Glutamatergic neuron (in vitro differentiated cells): ENCODE results near the gene TNP2. TPM values are rescaled to one million over a fixed set of nuclear protein-coding genes. Genes with fewer than 3 reads are reported as not detected.
A peak's percentile ranks its signal among the peaks of the same experiment; 100 is the strongest.
"Not testable (repeated sequence)": the region's sequence is repeated elsewhere in the genome, so short reads cannot be mapped to it uniquely, and the experiment has no call there.

Experiments
- DNase-seq: peaks from one replicate; pipeline ENCODE4 v3.0.0; 2022
- H3K27ac Mint-ChIP-seq: one replicate; pipeline ENCODE4 v1.8.0; 2020; ENCODE audit warnings: mild to moderate bottlenecking, mixed read lengths, inconsistent platforms; ENCODE audit not compliant: unreplicated experiment
- H3K27me3 Mint-ChIP-seq: one replicate; pipeline ENCODE4 v1.8.0; 2020; ENCODE audit warnings: mild to moderate bottlenecking, moderate library complexity, mixed read lengths, inconsistent platforms; ENCODE audit not compliant: unreplicated experiment
- H3K36me3 Mint-ChIP-seq: one replicate; pipeline ENCODE4 v1.8.0; 2020; ENCODE audit warnings: mild to moderate bottlenecking, mixed read lengths, inconsistent platforms; ENCODE audit not compliant: unreplicated experiment
- H3K4me1 Mint-ChIP-seq: one replicate; pipeline ENCODE4 v1.8.0; 2020; ENCODE audit warnings: mild to moderate bottlenecking, low read depth, mixed read lengths, inconsistent platforms; ENCODE audit not compliant: unreplicated experiment
- H3K4me3 Mint-ChIP-seq: one replicate; pipeline ENCODE4 v1.8.0; 2020; ENCODE audit warnings: mild to moderate bottlenecking, mixed read lengths, inconsistent platforms; ENCODE audit not compliant: unreplicated experiment
- H3K9me3 Mint-ChIP-seq: one replicate; pipeline ENCODE4 v1.8.0; 2020; ENCODE audit warnings: mild to moderate bottlenecking, moderate library complexity, mixed read lengths, inconsistent platforms; ENCODE audit not compliant: unreplicated experiment
- CTCF ChIP-seq: fragments of 200-600 bp; sonication (generic); IDR thresholded peaks from one replicate; pipeline ENCODE4 v1.5.0; 2021; ENCODE audit not compliant: partially characterized antibody, unreplicated experiment
- total RNA-seq: library from RNA; stranded (reverse); fragmentation: NEBNext Ultra II Directional; extraction: Animal tissue kit (Norgen Biotek cat#: 25700); gene quantifications from one replicate; pipeline ENCODE4 v1.2.1, GENCODE V29; 2021; ENCODE audit not compliant: unreplicated experiment

The TNP2 gene
- total RNA-seq, 1 donor from 2014 or later, result not detected

GRCh38 chr16:11229432-11229831 lies 39.7 kb downstream of the TNP2 start:
- Mint-ChIP-seq H3K4me3 (no peak overlapping the region), H3K4me1 (peaks cover 3% of the 10 kb centered on the region), H3K27me3 (peaks cover 6% of the 10 kb centered on the region), H3K9me3 (no peaks in the 10 kb centered on the region), H3K27ac (no peak overlapping the region), H3K36me3 (no peaks in the 10 kb centered on the region)
- no peak for TF ChIP-seq CTCF
- DNase-seq, result no peak

- Mint-ChIP-seq H3K36me3 (no peaks in the 10 kb centered on the region), H3K27me3 (peaks cover 5% of the 10 kb centered on the region), H3K4me1 (peaks cover 3% of the 10 kb centered on the region), H3K4me3 (no peak overlapping the region), H3K27ac (no peak overlapping the region), H3K9me3 (peaks cover 2% of the 10 kb centered on the region)
- TF ChIP-seq CTCF, result no peak
- no peak for DNase-seq
These were observed 43.2 kb downstream of the TNP2 start for GRCh38 chr16:11225677-11226549.

- peaks cover 6% of the 10 kb centered on the region for H3K27me3 Mint-ChIP-seq
- no peak for DNase-seq
- peaks cover 2% of the 10 kb centered on the region for H3K9me3 Mint-ChIP-seq
- no peak for TF ChIP-seq CTCF
- peak overlapping the region; percentile 71 for H3K27ac Mint-ChIP-seq
- no peaks in the 10 kb centered on the region for H3K36me3 Mint-ChIP-seq
- peak overlapping the region; percentile 38 for H3K4me3 Mint-ChIP-seq
- peaks cover 3% of the 10 kb centered on the region for H3K4me1 Mint-ChIP-seq
These were observed 44.0 kb downstream of the TNP2 start for GRCh38 chr16:11224894-11225676.

- Mint-ChIP-seq H3K4me1 (peaks cover 3% of the 10 kb centered on the region), H3K9me3 (peaks cover 2% of the 10 kb centered on the region), H3K27me3 (peaks cover 8% of the 10 kb centered on the region), H3K36me3 (no peaks in the 10 kb centered on the region), H3K4me3 (peak overlapping the region; percentile 38), H3K27ac (peak overlapping the region; percentile 71)
- TF ChIP-seq CTCF, result no peak
- peak; percentile 69 for DNase-seq
These were observed 44.8 kb downstream of the TNP2 start for GRCh38 chr16:11224096-11224893.

- not testable (repeated sequence) for H3K9me3 Mint-ChIP-seq, H3K36me3 Mint-ChIP-seq, H3K4me1 Mint-ChIP-seq, H3K27me3 Mint-ChIP-seq, DNase-seq, H3K4me3 Mint-ChIP-seq, H3K27ac Mint-ChIP-seq
These were observed 48.6 kb downstream of the TNP2 start for GRCh38 chr16:11220507-11220906.
